Right cardiac atrium (tissue), 5 donors: ENCODE results near the gene OSM. TPM values are rescaled to one million over a fixed set of nuclear protein-coding genes. Genes with fewer than 3 reads are reported as not detected.

ENCODE experiments used
- ATAC-seq, 2 donors: fragments of 200-7000 bp; cut with Tn5 transposase; one replicate each; pipeline versions ENCODE4 v1.8.0 to v1.9.1; 2020; ENCODE audit warnings: moderate library complexity in 2 of 2, mild to moderate bottlenecking in 1 of 2
- DNase-seq, 3 donors: peaks; one replicate each; pipeline ENCODE4 v3.0.0-alpha.2; 2020
- H3K27ac ChIP-seq: one replicate; pipeline ENCODE4 v1.5.1; 2013; ENCODE audit warnings: mild to moderate bottlenecking, low read length, control low read depth, moderate library complexity
- H3K27me3 ChIP-seq: one replicate; pipeline ENCODE4 v1.6.1; 2013; ENCODE audit not compliant: control insufficient read depth, insufficient read depth
- H3K4me1 ChIP-seq: one replicate; pipeline ENCODE4 v1.6.1; 2013; ENCODE audit warnings: low read length; ENCODE audit not compliant: control insufficient read depth, insufficient read depth
- H3K4me3 ChIP-seq: one replicate; pipeline ENCODE4 v1.5.1; 2013; ENCODE audit warnings: low read length, control low read depth
- H3K9me3 ChIP-seq: one replicate; pipeline ENCODE4 v1.6.1; 2013; ENCODE audit warnings: low read length; ENCODE audit not compliant: control insufficient read depth
- WGBS: extraction: QIAGEN DNeasy Blood & Tissue Kit; methylation state at CpG from one replicate; pipeline ENCODE4 v1.1.7; 2013; 5-methylcytosine and 5-hydroxymethylcytosine counted together
- intact Hi-C, 4 donors: fragments of 100-400 bp; cut with DNase I; formaldehyde crosslinking; loops; one replicate each; pipeline versions ENCODE4 v1.11.0 to v1.14.0; 2022 to 2023
- polyA plus RNA-seq: library from polyadenylated mRNA; stranded (reverse); fragments of 200-250 nt; gene quantifications from one replicate; pipeline ENCODE4 v1.2.3, GENCODE V29; 2013
- total RNA-seq, 4 donors: library from RNA; stranded (reverse); fragmentation: NEBNext Ultra II Directional; extraction: Animal tissue kit (Norgen Biotek cat#: 25700); gene quantifications; one replicate each; pipeline ENCODE4 v1.2.1, GENCODE V29; 2021
- donor health status: healthy with polysubstance abuse.
- donor health status: DM: no; HTN: yes; CAD: no.
- donor health status: DM: no; HTN: no; CAD: no.
- donor health status: DM: no; HTN: yes; CAD: no; lungs with severe emphysema.
- donor health status: DM: yes; HTN: yes; CAD: no.

Gene OSM
- total and polyA plus RNA-seq, 5 donors: 0.17 to 1.5 (median 0.28) TPM

DNA sequence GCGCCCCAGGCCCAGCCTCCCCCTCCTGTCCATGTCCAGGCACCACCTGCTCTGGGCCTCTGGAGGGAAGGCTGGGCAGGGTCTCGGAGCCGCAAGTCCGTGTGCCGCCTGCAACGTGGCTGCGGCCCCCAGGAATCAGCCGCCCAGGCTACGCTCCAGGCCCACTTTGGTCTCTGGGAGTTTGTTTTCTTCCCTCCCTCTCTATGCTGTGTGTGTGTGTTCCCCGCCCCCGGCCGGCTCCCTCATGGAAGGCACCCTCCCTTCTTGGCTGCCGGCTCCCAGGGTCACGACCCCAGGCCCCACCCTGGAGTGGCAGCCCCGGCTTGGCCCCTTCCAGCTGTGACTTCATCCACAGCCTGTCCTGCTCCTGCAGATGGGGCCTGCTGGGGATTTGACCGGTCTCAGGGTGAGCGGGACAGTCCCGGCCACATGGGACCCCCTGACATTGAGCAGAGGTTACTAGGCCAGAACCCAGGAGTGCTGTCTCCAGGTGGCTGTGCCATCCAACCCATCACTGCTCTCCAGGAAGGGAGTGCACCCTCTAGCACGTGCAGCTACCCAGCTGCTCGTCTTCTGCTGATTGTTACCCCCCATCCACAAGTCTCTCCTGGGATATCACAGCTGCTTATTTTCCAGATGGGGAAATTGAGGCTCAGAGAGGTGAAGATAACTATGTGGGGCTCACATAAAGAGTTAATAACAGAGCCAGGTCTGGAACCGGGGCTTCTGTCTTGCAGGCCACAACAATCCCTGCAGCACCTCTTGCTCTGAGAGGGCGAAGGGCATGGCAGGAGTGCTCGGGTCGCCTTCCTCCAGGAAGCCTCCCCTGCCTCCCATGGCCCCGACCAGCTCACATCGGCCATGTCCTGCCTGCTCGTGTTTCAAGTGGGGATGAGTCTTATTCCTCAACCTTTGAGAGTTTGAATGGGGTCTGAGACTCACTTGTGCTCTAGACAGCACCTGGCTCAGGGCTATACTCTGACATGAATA is 17.3 kb downstream of the OSM start:
- WGBS: 54% methylated on average over 27 of the region's 27 CpGs
- Histone ChIP-seq H3K9me3 (no peaks in the 10 kb centered on the region), H3K4me3 (no peak overlapping the region), H3K27ac (no peak overlapping the region), H3K27me3 (no peaks in the 10 kb centered on the region), H3K4me1 (no peaks in the 10 kb centered on the region)
- intact Hi-C loops: loop anchor here in 1 of 4 donors (5.0 kb wide), 1 partner anchor 137 kb away; no protein-coding TSS in a partner anchor
- ATAC-seq: peak; percentile 56 to 58
- peak; percentile 83 to 90 (median 90) for DNase-seq

DNA sequence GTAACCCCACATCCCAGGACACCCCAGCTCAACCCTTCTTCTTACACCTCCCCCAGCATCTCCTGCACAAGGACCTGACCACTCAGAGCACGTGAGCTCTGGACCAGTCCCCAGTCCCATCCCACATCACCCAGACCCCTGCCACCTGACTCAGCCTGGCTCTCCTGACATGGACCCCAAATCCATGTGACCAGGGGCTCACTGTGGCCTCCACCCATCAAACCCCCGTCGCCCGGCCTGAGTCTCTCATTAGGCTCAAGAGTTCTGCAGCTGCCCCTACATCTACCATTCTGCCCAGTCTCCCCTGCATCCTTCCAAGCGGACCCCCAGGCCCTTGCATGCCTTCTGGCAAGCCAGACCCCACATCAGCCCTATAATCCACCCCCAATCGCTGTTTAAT is 18.2 kb downstream of the OSM start:
- intact Hi-C loops: no loop called here
- WGBS: 67% methylated on average over 6 of the region's 6 CpGs

DNA sequence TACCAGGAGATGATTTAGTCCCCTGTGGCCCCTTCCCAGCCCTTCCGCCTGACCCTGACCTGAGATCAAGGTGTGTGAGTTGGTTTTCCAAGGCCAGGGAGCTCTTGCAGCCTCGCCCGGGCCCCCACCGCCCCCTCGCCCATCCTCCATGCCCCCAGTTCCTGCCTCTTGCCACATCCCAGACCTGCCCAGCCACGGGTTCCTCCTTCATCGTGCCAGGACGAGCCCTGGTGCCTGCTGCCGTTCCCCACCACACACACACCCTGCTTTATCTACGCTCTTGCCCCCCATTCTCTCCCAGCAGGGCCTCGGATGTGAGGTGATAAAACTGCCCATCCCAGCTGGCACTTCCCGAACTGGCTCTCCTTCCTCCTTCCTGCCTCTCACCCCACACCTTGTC is 18.7 kb downstream of the OSM start:
- ATAC-seq (no peak), DNase-seq (no peak)
- H3K4me1 ChIP-seq: no peaks in the 10 kb centered on the region
- no peaks in the 10 kb centered on the region for H3K27me3 ChIP-seq
- WGBS: 74% methylated on average over 12 of the region's 12 CpGs
- H3K9me3 ChIP-seq: no peaks in the 10 kb centered on the region
- H3K4me3 ChIP-seq: no peak overlapping the region
- intact Hi-C loops: no loop called here
- H3K27ac ChIP-seq: no peak overlapping the region

More for the DNA sequence above, 18.2 kb downstream of the OSM start:
- Histone ChIP-seq H3K4me3 (no peak overlapping the region), H3K27ac (no peak overlapping the region), H3K9me3 (no peaks in the 10 kb centered on the region), H3K27me3 (no peaks in the 10 kb centered on the region), H3K4me1 (no peaks in the 10 kb centered on the region)
- no peak for ATAC-seq
- no peak for DNase-seq

DNA sequence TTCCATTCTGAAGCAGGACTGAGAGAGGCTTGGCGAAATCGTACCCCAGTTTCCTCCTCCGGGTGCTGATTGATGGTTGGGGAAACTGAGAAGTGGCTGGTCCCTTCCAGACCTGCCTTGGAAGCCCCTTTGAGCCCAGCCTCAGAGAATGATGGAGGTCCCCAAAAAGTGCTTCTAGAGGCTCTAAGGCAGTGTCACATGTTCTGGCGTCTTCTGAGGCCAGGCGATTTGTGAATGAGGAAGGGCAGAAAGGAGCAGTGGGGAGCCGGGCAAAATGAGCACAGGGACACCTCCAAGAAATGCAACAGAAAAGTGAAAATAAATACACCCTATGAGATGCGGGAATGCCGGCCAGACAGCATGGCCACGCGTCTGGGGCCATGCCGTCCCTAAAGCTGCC is 19.1 kb downstream of the OSM start:
- H3K27me3 ChIP-seq: no peaks in the 10 kb centered on the region
- intact Hi-C loops: no loop called here
- H3K9me3 ChIP-seq: no peaks in the 10 kb centered on the region
- ATAC-seq: no peak
- H3K4me1 ChIP-seq: no peaks in the 10 kb centered on the region
- whole genome bisulfite sequencing: 87% methylated on average over 11 of the region's 11 CpGs
- no peak overlapping the region for H3K4me3 ChIP-seq
- H3K27ac ChIP-seq: no peak overlapping the region
- DNase-seq: no peak

DNA sequence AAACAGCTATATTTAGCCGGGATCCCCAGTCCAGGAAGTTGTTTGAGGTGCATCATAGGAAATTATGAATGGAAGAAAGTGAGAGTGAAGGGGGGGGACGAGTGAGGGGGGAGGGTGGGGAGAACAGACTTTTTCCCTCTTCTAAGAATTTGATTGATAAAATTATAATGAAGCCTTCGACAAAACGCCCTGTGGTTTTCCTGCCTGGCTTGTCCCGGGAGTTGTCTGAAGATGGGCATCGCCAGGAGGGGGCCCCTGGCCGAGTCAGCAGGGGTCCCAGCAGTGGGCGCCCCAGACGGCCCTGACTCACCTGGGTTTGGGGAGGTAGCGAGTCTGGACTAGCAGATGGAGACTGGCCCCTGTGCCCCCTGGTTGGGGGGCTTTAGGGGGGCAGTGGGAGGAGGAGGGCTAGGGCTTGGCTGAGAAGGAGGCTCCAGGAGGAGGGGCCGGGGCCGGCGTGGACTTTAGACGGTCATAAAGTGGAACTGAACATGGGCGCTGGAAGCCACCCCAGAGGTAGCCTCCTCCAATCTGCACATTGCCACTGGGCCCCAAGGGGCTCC is 19.8 kb downstream of the OSM start:
- Histone ChIP-seq H3K27me3 (no peaks in the 10 kb centered on the region), H3K9me3 (no peaks in the 10 kb centered on the region), H3K27ac (no peak overlapping the region), H3K4me1 (no peaks in the 10 kb centered on the region), H3K4me3 (peak overlapping the region; percentile 41)
- 28% methylated on average over 15 of the region's 15 CpGs for WGBS
- intact Hi-C loops: no loop called here
- no peak for DNase-seq
- ATAC-seq: no peak

DNA sequence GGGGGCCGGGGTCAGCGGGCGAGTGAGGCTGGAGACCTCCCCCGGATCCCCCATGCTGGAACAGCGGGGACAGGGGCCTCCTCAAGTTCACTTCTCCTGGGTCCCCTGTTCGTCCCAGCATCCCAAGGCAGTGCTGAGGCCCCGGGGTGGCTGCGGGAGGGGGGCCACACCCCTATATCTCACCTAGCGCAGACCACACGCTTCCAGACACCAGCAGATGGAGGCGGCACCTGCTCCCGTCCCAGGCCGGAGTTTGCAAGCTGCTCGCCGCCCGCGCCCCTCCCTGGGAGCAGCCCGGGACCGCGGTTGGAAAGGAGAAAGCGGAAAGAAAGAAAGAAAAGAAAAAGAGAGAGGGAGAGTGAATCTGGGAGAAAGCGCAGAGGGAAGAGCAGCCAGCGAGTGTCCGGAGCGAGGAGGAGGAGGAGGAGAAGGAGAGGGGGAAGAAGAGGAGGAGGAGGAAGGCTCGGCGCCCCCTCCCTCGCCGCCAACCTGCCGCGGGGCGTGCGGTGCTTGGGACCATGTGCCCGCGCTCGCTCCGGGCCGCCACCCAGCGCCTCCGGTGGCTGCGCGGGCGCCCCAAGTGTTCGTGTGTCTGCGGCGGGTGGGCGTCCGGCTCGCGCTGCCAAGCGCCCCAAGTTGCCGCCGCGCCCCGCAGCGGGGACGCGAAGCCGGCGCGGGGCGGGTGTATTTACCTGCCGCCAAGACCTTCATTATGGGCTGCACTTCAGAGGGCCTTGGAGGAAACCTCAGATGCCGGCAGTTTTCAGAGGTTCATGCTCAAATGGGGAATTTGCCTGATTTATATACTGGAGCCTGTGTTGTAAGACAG is 20.5 kb downstream of the OSM start, which contains the start of gene LIF:
Gene LIF, minus strand, starts transcription at position 775 of the 829 bp plus-strand sequence. Its CDS starts 64 bp downstream, at position 711.
- Histone ChIP-seq H3K27me3 (no peaks in the 10 kb centered on the region), H3K27ac (no peak within 1 kb of the TSS), H3K4me1 (no peaks in the 10 kb centered on the region), H3K4me3 (peak within 1 kb of the TSS; percentile 41), H3K9me3 (no peaks in the 10 kb centered on the region)
- intact Hi-C loops: no loop called here
- WGBS: 2% methylated on average over 64 of the region's 64 CpGs
- ATAC-seq (peak in 1 of 2 donors; percentile 32), DNase-seq (peak in 1 of 3 donors; percentile 38)

DNA sequence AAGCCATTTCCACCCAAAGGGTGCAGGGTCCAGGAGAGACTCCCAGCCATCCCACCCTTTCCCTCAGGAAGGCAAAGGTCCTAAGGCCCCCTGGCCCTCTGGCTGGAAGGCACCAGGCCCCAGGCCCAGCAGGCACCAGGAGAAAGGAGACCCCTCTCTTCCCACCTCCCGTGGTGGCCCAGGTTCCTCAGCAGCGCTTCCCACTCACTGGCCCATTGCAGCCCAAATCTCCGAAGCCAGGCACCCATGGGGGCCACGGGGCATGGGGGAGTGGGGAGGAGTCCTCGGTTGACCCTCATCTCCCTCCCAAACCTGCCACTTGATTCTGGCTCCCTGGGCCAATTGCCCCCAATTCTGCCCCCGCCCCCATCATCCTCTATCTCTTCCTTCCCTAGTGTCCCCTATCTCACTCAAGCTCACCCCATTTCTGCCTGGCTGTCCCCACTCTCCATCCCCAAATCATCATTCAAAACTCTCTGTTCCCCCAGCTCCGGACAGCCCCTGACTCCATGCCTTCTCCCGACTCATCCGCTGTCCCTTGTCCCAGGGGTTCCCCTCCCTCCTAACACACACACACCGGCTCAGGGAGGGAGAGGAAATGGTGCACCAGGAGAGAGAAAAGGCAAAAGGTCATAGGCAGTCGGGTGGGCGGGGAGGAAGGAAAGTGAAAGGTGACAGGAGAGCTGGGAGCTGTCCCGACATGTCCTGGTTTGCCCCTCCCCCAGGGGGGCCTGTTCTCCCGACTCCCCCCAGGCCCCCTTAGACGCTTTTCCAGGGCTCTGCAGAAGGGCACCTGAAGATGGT is 21.3 kb downstream of the OSM start:
- no peaks in the 10 kb centered on the region for H3K27me3 ChIP-seq
- DNase-seq (no peak), ATAC-seq (no peak)
- H3K4me1 ChIP-seq: no peaks in the 10 kb centered on the region
- intact Hi-C loops: no loop called here
- H3K4me3 ChIP-seq: peak overlapping the region; percentile 41
- no peaks in the 10 kb centered on the region for H3K9me3 ChIP-seq
- no peak overlapping the region for H3K27ac ChIP-seq
- 56% methylated on average over 15 of the region's 15 CpGs for WGBS

DNA sequence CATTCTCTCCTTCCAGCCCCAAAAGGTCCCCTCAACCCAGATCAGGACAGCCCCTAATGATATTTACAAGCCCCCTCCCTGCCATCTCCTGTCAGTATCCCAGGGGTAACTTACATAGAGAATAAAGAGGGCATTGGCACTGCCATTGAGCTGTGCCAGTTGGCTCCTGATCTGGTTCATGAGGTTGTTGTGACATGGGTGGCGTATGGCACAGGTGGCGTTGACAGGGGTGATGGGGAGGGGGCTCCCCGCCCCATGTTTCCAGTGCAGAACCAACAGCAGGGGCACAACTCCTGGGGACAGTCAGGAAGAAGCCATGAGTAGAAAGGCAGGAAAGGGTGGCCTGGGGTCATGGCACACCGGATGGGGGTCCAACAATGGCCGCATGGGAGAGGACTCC is 22.0 kb downstream of the OSM start:
- Histone ChIP-seq H3K27me3 (no peaks in the 10 kb centered on the region), H3K4me3 (no peak overlapping the region), H3K4me1 (no peaks in the 10 kb centered on the region), H3K9me3 (no peaks in the 10 kb centered on the region), H3K27ac (no peak overlapping the region)
- WGBS: 94% methylated on average over 5 of the region's 5 CpGs
- ATAC-seq (no peak), DNase-seq (no peak)
- intact Hi-C loops: no loop called here

DNA sequence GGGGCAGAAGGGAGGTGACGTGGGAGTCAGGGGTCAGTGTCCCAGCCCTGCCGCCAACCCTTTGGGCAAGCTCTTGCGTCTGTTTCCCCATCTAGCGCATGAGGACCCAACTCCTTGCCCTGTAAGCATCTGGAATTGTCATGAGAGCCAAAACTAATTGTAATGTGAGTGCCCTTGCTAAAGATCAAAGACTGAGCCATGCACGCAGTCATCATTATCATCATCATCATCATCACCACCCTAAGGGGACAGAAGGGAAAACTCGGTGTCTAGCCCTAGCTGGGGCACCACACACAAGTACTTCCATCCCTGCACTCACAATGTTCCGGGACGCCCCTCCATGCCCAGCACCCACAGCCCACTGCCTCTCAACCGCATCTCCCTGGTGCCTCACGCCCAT is 22.6 kb downstream of the OSM start:
- ATAC-seq: no peak
- H3K27ac ChIP-seq: no peak overlapping the region
- DNase-seq: no peak
- no peaks in the 10 kb centered on the region for H3K4me1 ChIP-seq
- H3K4me3 ChIP-seq: no peak overlapping the region
- no peaks in the 10 kb centered on the region for H3K27me3 ChIP-seq
- WGBS: 96% methylated on average over 10 of the region's 10 CpGs
- intact Hi-C loops: no loop called here
- no peaks in the 10 kb centered on the region for H3K9me3 ChIP-seq

DNA sequence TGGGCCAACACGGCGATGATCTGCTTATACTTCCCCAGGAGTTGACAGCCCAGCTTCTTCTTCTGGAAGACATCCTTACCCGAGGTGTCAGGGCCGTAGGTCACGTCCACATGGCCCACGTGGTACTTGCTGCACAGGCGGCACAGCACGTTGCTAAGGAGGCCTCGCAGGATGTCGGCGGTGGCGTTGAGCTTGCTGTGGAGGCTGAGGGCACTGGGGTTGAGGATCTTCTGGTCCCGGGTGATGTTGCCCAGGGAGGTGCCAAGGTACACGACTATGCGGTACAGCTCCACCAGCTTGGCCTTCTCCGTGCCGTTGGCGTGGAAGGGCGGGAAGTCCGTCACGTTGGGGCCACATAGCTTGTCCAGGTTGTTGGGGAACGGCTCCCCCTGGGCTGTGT is 23.0 kb downstream of the OSM start:
- no peaks in the 10 kb centered on the region for H3K9me3 ChIP-seq
- no peak overlapping the region for H3K4me3 ChIP-seq
- no peak for ATAC-seq
- H3K27ac ChIP-seq: no peak overlapping the region
- 94% methylated on average over 22 of the region's 22 CpGs for WGBS
- no peaks in the 10 kb centered on the region for H3K4me1 ChIP-seq
- no peaks in the 10 kb centered on the region for H3K27me3 ChIP-seq
- DNase-seq: no peak
- intact Hi-C loops: no loop called here
